HEK293T (cell line): ENCODE measurements around the gene PCDH9.

Experiments
- CTCF ChIA-PET: fragments of 350-600 bp; formaldehyde crosslinking; extraction: SDS; loops from one replicate; lab custom pipeline; 2021; ENCODE audit warnings: antibody characterized with exemption, inconsistent platforms; lab: Yijun Ruan, JAX
- POLR2A ChIA-PET: fragments of 350-600 bp; formaldehyde crosslinking; extraction: SDS; loops from one replicate; lab custom pipeline; 2020; ENCODE audit warnings: antibody characterized with exemption, inconsistent platforms; lab: Yijun Ruan, JAX
- DNase-seq: peaks from one replicate; pipeline ENCODE4 v3.0.0; 2012; ENCODE audit warnings: mixed read lengths; ENCODE audit errors: extremely low spot score
- ARNT ChIP-seq: fragments of 450-650 bp; IDR thresholded peaks from 2 replicates; pipeline ENCODE4 v1.6.1; 2017; ENCODE audit warnings: mild to moderate bottlenecking
- BHLHE40 ChIP-seq: fragments of 450-650 bp; IDR thresholded peaks from 2 replicates; pipeline ENCODE4 v1.6.1; 2016; ENCODE audit warnings: mild to moderate bottlenecking, moderate library complexity, borderline replicate concordance
- CTBP1 ChIP-seq: fragments of 450-650 bp; IDR thresholded peaks from 2 replicates; pipeline ENCODE4 v1.6.1; 2016; ENCODE audit warnings: borderline replicate concordance
- ELF4 ChIP-seq: fragments of 450-650 bp; IDR thresholded peaks from 2 replicates; pipeline ENCODE4 v1.6.1; 2017; ENCODE audit warnings: antibody characterized with exemption
- FOXA1 ChIP-seq: fragments of 450-650 bp; IDR thresholded peaks from 2 replicates; pipeline ENCODE4 v1.6.1; 2016; ENCODE audit warnings: mild to moderate bottlenecking
- FOXK2 ChIP-seq: fragments of 450-650 bp; IDR thresholded peaks from 2 replicates; pipeline ENCODE4 v1.6.1; 2016; ENCODE audit warnings: mild to moderate bottlenecking
- FOXM1 ChIP-seq: fragments of 450-650 bp; IDR thresholded peaks from 2 replicates; pipeline ENCODE4 v1.6.1; 2017; ENCODE audit warnings: mild to moderate bottlenecking, borderline replicate concordance
- HDGF ChIP-seq: fragments of 450-650 bp; IDR thresholded peaks from 2 replicates; pipeline ENCODE4 v1.6.1; 2017; ENCODE audit warnings: antibody characterized with exemption, borderline replicate concordance
- L3MBTL2 ChIP-seq: fragments of 450-650 bp; conservative IDR thresholded peaks from 2 replicates; pipeline ENCODE4 v1.6.1; 2016; ENCODE audit warnings: mild to moderate bottlenecking
- LEF1 ChIP-seq: fragments of 450-650 bp; IDR thresholded peaks from 2 replicates; pipeline ENCODE4 v1.6.1; 2017; ENCODE audit warnings: mild to moderate bottlenecking, borderline replicate concordance
- NFRKB ChIP-seq: fragments of 450-650 bp; IDR thresholded peaks from 2 replicates; pipeline ENCODE4 v1.6.1; 2016; ENCODE audit warnings: mild to moderate bottlenecking, moderate library complexity
- SP1 ChIP-seq: fragments of 450-650 bp; IDR thresholded peaks from 2 replicates; pipeline ENCODE4 v1.6.1; 2017
- SUZ12 ChIP-seq: fragments of 450-650 bp; IDR thresholded peaks from 2 replicates; pipeline ENCODE4 v1.6.1; 2016; ENCODE audit warnings: mild to moderate bottlenecking
- TARDBP ChIP-seq: fragments of 450-650 bp; IDR thresholded peaks from 2 replicates; pipeline ENCODE4 v1.6.1; 2016
- ZNF384 ChIP-seq: fragments of 450-650 bp; IDR thresholded peaks from 2 replicates; pipeline ENCODE4 v1.6.1; 2016
- TF ChIP-seq, protein P1 (sequence below): fragments of 450-650 bp; IDR thresholded peaks from 2 replicates; pipeline ENCODE4 v1.6.1; 2016

The PCDH9 gene

DNA sequence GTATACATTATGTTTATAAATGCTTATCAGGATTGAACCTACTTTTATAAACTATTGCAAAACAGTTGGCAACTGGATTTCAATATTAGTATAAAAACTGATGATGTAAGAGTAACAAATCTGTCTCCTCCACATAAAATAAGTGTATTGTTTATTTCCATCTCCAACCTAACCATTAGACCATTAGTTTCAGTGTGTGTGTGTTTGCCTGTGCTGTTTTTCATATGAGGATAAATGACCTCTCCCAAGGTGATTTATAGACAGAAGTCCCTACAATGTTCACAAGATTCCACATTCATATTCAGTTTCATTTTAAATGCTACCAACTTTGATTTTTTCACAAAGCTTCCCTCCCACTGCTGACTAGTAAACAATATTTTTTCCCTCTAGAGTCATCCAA lies 871.6 kb downstream of the PCDH9 start:
- CTCF ChIA-PET: no interaction called here

DNA sequence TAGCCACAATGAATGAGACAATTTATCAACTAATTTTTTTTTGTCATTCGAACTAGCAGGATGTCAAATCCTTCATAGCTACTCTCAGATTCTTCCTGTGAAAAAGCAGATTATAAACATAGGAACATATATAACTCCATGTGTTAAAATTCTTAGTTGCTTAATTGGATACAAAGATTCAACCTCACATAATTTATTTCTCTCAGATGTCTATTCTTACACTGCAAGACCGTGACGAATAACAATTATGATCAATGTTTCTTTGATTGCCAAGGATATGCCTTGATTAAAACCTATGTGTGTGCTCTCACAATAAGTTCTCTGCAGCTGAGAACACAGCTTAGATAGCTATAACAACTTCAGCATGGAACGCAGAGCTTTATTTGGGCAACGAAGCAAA lies 872.7 kb downstream of the PCDH9 start:
- CTCF ChIA-PET: no interaction called here
- POLR2A ChIA-PET: no interaction called here
- TF ChIP-seq TARDBP (no peak), SUZ12 (0 out of 2 replicates have a peak, but pooled peaks have one; percentile 11)
- no peak for DNase-seq

More for the DNA sequence above, 871.6 kb downstream of the PCDH9 start:
- no peak for DNase-seq
- TF ChIP-seq ARNT (0 out of 2 replicates have a peak, but pooled peaks have one; percentile 47), NFRKB (no peak), BHLHE40 (no peak), ZNF384 (0 out of 2 replicates have a peak, but pooled peaks have one; percentile 1), FOXM1 (peak; percentile 47; the same call in 1 of the 2 replicates), CTBP1 (peak; percentile 59; the same call in 1 of the 2 replicates)
- TF ChIP-seq, protein P1, sequence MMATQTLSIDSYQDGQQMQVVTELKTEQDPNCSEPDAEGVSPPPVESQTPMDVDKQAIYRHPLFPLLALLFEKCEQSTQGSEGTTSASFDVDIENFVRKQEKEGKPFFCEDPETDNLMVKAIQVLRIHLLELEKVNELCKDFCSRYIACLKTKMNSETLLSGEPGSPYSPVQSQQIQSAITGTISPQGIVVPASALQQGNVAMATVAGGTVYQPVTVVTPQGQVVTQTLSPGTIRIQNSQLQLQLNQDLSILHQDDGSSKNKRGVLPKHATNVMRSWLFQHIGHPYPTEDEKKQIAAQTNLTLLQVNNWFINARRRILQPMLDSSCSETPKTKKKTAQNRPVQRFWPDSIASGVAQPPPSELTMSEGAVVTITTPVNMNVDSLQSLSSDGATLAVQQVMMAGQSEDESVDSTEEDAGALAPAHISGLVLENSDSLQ: peak; percentile 93
- POLR2A ChIA-PET: no interaction called here

DNA sequence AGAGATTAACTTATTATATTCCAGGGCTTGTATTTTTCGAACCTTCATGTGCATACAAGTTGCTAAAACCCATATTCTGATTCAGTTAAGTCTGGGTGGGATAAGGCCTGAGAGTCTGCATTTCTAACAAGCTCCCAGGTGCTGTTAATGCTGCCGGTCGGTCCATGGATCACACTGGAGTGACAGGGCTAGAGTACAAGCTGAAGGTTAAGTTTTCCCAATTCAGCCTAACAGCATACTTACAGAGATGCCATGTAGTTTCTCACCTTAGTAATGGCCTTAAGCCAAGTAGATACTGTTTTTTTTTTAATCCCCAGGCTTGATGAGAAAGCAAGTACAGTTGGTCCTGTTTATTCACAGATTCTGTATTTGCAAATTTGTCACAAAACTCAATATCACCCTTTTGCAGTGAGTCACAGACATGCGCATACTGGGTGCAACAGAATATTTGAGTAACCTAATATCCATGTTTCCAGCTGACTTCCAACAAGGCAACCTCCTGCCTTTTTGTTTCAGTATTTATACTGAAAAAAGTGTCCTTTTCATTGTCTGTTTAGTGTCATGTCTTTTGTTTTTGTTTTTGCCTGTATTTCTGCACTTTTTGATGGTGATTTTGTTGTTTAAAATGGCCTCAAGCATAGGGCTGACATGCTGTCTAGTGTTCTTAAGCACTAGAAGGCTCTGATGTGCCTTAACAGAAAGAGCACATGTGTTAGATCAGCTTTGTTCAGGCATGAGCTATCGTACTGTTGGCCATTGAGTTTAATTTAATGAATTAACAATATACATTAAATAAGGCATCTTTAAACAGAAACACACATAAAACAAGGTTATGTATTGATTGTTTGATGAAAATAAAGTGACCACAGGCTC lies 875.0 kb downstream of the PCDH9 start:
- POLR2A ChIA-PET: no interaction called here
- CTCF ChIA-PET: interaction anchor here (1.0 kb wide), 1 partner anchor 30 kb away, joined by 3 read pairs; no protein-coding TSS in a partner anchor
- DNase-seq: no peak
- no peak for TF ChIP-seq SP1
- no peak for TF ChIP-seq BHLHE40
- no peak for TF ChIP-seq SUZ12
- TF ChIP-seq TARDBP: no peak
- TF ChIP-seq ZNF384: no peak
- no peak for TF ChIP-seq HDGF

DNA sequence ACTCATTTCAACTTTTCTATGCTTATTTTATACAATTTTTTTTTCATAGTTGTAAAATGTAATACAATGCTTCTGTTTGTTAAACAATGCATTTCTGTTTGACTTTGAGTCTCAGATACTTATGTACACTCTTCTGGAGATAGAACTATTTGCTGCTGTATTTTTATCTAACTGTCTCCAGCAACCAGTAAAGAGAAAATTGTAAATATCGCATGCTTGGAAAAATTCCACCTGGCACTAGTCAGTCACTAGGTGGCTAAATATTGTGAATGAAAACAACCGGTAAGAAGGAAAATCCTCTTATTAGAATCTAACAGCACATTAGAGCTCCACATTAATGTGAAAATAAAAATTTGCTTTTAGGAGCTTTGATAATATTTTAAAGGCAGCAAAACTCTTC lies 876.5 kb downstream of the PCDH9 start:
- no peak for DNase-seq
- TF ChIP-seq NFRKB (no peak), SUZ12 (no peak), FOXA1 (no peak), BHLHE40 (no peak), TARDBP (no peak), ARNT (no peak), HDGF (no peak), L3MBTL2 (no peak)
- ChIA-PET CTCF (interaction anchor here (1.0 kb wide), 1 partner anchor 29 kb away, joined by 3 read pairs; no protein-coding TSS in a partner anchor), POLR2A (no interaction called here)

DNA sequence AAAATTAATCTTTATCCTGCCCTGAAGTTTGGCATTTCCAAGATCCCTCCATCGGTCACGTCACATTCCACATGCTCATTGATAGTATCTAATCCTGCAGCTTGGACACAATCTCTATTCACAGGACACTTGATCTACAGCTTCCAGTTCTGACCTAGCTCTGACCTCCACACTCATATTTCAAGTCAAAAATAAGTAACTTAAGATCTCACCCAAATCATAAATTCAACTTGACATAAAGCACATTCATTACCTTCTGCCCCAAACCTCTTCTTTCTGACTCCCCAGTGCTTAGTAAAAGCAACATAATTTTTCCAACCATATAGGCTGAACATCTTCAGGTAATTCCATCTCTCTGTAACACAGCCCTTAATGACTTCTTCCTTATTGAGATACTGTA lies 880.2 kb downstream of the PCDH9 start:
- DNase-seq: no peak
- TF ChIP-seq ELF4 (no peak), TARDBP (no peak), L3MBTL2 (no peak)
- TF ChIP-seq, protein P1: peak; percentile 76
- ChIA-PET CTCF (no interaction called here), POLR2A (no interaction called here)

DNA sequence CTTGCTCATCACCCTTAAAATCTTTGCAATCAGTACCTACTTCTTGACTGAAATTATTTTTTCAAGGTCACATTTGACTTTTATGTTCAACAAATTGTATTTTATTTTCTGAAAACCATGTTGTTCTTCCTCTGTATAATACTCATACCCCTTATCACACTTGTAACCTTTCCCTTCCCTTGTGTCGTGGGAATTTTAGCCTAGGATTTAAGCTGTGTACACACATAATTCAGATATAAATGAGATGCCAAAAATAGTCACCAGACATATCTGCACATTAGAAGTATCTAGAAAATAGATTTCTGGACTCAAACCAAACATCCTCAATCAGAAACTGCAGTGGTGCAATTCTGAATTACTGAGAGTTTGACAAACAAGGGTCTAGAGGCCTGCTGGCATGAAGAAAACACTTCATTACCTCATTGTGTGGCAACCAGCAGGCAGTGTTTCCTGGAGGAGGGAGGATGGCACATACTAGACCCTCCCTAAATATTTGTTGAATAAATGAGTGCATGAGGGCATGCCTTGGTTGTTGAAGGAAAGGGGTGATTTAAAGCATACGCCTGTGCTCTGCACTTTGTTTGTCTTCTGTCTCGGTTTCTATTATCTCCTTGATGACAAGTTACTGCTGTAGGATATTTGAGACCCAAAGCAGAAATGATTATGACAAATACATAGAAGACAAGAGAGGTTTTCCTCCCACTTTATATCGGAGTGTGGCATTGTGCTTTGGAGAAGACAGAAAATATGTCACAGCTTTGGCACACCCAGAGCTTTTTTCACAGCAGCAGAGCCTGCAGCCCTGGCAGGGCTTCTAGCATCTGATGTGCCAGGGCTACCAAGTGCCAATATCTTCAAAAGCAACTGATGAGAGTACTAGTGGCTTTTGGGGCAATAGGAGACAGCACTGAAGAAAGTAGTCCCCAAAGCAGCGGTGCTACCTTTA lies 881.1 kb downstream of the PCDH9 start:
- no peak for TF ChIP-seq TARDBP
- no peak for TF ChIP-seq FOXA1
- no peak for TF ChIP-seq BHLHE40
- TF ChIP-seq ZNF384: no peak
- no peak for TF ChIP-seq SUZ12
- no peak for TF ChIP-seq L3MBTL2
- no peak for TF ChIP-seq ARNT
- no peak for TF ChIP-seq FOXK2
- TF ChIP-seq FOXM1: no peak
- no peak for TF ChIP-seq SP1
- TF ChIP-seq LEF1: no peak
- TF ChIP-seq CTBP1: no peak
- TF ChIP-seq HDGF: no peak
- TF ChIP-seq NFRKB: no peak
- DNase-seq: no peak
- ChIA-PET POLR2A (no interaction called here), CTCF (no interaction called here)
